ENCODE results near the gene RBL2.

DNA sequence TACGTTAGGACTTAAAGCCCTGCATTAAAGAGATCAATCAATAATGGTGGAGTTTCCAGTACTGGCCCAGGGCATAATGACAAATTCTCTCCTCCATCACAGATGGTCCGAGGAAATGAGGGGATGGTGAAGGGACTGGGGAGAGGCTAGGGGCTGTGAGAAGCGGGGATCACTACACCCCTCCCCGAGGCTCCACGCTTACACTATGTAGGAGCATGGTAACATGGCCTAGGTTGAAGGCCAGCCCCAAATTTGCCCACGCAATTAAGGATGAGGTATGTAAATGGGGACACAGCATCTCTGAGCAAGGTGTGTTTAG lies 76.8 kb downstream of the RBL2 start:
- TF ChIP-seq CTCF (conservative IDR thresholded peaks at IDR 0.05; ENCODE audit: low read length) (no peak), EZH2phosphoT487 (IDR thresholded peaks at IDR 0.05; ENCODE audit: borderline replicate concordance) (no peak)

Data from Loucy (cell line).